Occipital lobe (tissue), 2 donors: ENCODE data around the gene VGLL2. TPM values are rescaled to one million over a fixed set of nuclear protein-coding genes. Genes with fewer than 3 reads are reported as not detected.
"Not testable (repeated sequence)": the region's sequence is repeated elsewhere in the genome, so short reads cannot be mapped to it uniquely, and the experiment has no call there.

ENCODE experiments used
- DNase-seq: peaks from one replicate; lab custom pipeline; 2025; lab: John Stamatoyannopoulos, UW
- total RNA-seq: library from RNA; depleted of rRNA; stranded (reverse); fragments of >200 nt; gene quantifications from one replicate; pipeline ENCODE4 v1.2.3, GENCODE V29; 2014

Gene VGLL2, protein sequence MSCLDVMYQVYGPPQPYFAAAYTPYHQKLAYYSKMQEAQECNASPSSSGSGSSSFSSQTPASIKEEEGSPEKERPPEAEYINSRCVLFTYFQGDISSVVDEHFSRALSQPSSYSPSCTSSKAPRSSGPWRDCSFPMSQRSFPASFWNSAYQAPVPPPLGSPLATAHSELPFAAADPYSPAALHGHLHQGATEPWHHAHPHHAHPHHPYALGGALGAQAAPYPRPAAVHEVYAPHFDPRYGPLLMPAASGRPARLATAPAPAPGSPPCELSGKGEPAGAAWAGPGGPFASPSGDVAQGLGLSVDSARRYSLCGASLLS
- not detected for total RNA-seq

DNA sequence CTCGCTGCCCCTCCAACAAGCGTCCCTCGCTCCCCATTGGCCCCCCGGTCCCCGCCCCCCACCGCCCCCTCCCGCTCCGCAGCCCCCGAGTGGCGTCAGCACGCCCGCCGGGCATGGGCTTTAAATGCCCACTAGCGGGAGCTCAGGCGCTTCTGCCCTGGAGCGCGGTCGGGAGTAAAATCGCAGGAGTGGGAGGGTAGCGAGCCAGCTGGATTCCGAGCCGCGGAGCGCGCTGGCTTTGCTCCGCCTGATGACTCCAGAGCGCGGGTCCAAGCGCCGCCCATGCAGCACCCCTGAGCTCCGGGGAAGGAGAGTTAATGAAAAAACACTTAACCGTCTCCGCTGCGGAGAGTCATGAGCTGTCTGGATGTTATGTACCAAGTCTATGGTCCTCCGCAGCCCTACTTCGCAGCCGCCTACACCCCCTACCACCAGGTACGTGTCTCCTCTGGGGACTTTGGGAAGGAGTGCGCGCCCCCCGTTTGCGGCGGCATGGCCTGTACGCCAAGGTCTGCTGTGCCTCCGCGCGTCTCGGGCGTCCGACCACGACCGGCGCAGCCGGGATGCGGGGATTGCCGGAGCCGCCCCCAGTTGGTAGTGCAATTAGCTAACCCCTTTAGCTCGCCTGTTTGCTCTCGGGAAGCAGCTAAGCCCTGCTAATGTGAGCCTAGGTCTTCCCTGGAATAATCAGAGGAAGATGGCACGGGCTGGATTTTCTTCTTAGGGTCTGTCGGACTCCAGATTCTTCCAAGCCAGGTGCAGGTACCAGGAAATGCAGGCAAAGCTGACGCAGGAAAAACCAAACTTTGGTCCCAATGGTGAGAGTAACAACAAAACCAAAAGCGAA lies at the start of gene VGLL2:
TSS of gene VGLL2 (plus strand) at position 149 of the 847 bp plus-strand sequence. CDS start at position 355, 206 bp downstream.
- no peak for DNase-seq

- no peak for DNase-seq
Observed at GRCh38 chr6:117222861-117223260, 42.5 kb upstream of the VGLL2 start.

GRCh38 chr6:117226778-117227177 lies 38.6 kb upstream of the VGLL2 start:
- no peak for DNase-seq

GRCh38 chr6:117227245-117227962 lies 38.0 kb upstream of the VGLL2 start:
- DNase-seq = no peak

DNA sequence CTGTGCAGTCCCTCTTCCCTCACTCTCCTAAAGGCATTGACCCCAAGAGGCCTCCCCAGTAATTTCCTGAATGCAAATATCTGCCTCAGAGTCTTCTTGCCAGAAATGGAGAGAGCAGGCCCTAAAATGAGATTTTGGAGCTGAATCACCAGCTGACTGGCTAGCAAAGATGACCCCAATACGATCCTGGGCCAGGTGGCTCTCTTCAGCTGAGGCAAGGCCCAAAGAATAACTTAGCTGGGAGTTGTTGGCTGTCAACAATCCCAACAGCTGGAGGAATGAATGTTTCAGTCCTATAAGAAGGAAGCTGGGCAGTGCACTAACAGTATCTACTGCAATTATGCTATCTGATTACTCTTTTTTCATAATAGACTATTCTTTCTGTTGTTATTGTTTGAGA lies 37.2 kb upstream of the VGLL2 start:
- no peak for DNase-seq

DNA sequence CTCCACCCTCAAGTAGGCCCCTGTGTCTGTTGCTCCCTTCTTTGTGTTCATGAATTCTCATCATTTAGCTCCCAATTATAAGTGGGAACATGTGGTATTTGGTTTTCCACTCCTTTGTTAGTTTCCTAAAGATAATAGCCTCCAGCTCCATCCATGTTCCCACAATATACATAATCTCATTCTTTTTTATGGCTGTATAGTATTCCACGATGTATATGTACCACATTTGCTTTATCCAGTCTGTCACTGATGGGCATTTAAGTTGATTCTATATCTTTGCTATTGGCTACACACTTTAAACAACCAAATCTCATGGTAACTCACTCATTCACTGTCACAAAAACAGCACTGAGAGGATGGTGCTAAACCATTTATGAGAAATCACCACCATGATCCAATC lies 35.5 kb upstream of the VGLL2 start:
- DNase-seq = no peak

- DNase-seq = no peak
Observed at GRCh38 chr6:117231466-117231865, 33.9 kb upstream of the VGLL2 start.

DNA sequence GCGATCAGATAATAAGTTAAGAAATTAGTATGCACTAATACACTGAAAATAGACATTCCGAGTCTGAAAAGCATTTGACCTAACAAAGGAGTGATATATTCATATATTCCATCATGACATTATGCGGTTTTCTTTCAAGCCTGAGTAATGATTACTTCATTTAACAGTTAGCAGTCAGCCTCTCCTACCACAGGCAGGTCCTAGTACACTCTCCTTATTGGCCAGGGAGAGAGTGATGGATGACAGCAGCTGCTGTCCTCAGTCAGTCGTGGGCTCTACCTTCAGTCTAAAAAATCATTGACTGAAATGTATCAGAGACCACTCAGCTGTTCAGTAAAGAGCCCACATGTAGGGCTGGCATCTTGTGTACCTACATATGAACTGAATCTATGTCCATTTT lies 33.2 kb upstream of the VGLL2 start:
- DNase-seq = no peak

- DNase-seq = no peak
Observed at GRCh38 chr6:117233145-117233544, 32.2 kb upstream of the VGLL2 start.

DNA sequence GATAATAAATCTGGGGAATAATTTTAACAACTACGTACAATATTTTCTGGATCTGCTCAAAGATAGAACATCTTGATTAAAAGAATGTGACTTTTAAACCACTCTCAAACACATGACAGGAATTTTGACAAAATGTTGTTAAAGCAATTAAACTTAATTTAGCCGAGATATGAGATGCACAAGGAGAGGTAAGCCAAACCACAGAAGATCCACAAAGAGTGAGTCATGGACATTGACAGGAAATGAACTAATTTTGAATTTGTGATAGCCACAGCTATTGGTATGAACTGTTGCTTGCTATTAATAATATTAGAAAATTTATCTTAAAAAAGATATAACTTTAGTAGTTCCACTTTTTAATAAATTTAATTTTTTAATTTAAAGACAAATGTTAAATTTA lies 27.8 kb upstream of the VGLL2 start:
- no peak for DNase-seq

DNA sequence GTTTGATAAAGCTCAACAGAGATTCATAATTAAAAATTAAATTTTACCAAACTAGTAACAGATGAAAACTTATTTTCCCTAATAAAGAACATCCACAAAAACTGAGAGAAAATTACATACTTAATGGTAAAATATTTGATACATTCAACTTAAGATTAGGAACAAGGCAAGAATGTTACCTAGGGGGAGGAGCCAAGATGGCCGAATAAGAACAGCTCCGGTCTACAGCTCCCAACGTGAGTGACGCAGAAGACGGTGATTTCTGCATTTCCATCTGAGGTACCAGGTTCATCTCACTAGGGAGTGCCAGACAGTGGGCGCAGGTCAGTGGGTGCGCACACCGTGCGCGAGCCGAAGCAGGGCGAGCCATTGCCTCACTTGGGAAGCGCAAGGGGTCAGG lies 20.8 kb upstream of the VGLL2 start:
- not testable (repeated sequence) for DNase-seq

DNA sequence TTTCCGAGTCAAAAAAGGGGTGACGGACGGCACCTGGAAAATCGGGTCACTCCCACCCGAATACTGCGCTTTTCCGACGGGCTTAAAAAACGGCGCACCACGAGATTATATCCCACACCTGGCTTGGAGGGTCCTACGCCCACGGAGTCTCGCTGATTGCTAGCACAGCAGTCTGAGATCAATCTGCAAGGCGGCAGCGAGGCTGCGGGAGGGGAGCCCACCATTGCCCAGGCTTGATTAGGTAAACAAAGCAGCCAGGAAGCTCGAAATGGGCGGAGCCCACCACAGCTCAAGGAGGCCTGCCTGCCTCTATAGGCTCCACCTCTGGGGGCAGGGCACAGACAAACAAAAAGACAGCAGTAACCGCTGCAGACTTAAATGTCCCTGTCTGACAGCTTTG lies 20.4 kb upstream of the VGLL2 start:
- DNase-seq = not testable (repeated sequence)

GRCh38 chr6:117253785-117254184 lies 11.6 kb upstream of the VGLL2 start:
- DNase-seq = no peak

GRCh38 chr6:117262799-117263198 lies 2.6 kb upstream of the VGLL2 start:
- DNase-seq = no peak

- no peak for DNase-seq
Observed at GRCh38 chr6:117263353-117263927, 1.9 kb upstream of the VGLL2 start.

DNA sequence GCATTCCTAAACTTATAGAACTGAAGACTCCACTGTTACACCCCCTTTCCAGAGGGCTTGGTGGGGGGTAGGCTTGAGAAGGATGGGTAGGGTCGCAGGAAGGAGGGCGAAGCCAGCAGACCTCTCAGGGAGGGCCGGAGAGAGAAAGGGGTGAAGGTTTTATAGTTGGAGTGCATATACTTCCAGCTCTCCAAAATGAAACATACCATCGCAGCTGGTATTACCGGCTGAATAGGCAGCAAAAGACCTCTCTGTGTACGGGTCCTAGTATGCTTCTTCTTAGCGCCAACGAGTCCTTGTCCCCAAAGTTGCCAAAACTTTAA lies 1.0 kb upstream of the VGLL2 start:
- no peak for DNase-seq

DNA sequence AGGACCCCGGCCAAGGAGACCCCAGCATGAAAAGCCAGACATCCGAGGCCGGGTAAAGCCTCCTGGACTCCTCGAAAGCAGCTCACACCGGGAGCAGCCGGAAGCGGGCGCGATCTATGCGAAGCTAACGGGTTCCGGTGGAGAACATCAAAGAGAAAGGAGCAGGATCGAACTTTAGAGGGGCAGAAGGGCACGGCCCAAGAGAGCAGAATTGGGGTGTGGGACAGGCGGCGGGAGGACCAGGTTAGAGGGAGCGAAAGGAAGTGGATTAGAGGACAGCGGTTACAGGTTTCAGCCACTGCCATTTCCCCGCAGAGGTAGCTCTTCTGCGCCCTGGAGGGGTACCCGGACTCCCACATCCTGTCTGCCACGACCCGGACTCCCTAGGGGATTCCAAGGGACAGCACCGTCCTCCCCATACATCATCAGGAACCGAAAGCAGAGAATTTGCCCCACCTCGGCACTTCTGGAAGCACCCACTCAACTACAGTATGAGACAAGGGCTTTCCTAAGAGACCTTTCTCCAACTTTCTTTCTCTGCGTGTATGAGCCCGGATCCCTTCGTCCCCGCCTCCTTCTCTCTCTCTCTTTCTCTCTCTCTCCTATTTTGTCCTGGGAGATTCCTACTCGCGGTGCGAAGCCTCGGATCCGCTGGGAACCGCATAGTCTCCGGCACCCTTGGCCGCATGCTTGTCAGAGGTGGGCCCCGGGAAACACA lies 507 bp upstream of the VGLL2 start:
- DNase-seq = no peak

- DNase-seq = no peak
Observed at GRCh38 chr6:117266257-117267053, 1.1 kb downstream of the VGLL2 start.

DNA sequence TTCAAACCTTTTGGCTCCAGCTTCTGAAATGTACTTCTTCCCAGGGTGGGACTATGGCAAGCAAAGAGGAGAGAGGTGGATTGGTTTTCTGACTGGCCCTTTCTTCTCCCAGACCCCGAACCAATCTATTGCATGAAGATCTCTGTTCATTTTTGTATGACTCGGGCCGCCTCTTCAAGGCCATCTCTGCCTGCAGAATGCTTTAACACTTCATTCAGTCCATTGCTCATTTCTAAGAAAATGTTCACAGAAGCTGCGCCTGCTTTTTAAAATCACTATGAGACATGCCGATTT lies 1.6 kb downstream of the VGLL2 start:
- DNase-seq = no peak

DNA sequence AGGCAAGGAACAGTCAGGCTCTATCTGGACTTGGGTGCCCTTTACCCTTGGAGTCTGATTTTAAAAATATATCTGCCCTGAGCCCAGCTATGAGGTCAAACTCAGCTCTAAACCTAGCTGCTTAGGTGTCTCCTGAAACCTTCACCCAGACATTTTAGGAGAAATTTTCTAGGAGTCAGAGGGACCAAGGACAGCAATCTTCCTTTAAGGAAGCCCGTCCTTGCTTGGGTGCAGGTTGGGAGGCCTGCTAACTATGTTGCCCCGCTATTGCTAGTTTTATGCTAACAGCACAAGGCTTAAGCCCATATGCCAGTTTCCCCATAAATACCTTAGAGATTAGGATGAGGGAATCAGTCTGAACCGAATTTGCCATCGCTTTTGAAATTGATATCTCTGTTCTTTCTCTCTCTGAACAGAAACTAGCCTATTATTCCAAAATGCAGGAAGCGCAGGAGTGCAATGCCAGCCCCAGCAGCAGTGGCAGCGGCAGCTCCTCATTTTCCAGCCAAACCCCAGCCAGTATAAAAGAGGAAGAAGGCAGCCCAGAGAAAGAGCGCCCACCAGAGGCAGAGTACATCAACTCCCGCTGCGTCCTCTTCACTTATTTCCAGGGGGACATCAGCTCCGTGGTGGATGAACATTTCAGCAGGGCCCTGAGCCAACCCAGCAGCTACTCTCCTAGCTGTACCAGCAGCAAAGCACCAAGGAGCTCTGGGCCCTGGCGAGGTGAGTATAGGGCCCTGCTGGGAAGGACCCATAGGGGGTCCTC lies 2.6 kb downstream of the VGLL2 start:
- no peak for DNase-seq
